Measurements from ENCODE around the gene SORL1. TPM values are rescaled to one million over a fixed set of nuclear protein-coding genes. Genes with fewer than 3 reads are reported as not detected.

SORL1 gene
- polyA plus RNA-seq, 12 donors = 1.6 to 17.6 (median 2.6) TPM; not detected in 1

DNA sequence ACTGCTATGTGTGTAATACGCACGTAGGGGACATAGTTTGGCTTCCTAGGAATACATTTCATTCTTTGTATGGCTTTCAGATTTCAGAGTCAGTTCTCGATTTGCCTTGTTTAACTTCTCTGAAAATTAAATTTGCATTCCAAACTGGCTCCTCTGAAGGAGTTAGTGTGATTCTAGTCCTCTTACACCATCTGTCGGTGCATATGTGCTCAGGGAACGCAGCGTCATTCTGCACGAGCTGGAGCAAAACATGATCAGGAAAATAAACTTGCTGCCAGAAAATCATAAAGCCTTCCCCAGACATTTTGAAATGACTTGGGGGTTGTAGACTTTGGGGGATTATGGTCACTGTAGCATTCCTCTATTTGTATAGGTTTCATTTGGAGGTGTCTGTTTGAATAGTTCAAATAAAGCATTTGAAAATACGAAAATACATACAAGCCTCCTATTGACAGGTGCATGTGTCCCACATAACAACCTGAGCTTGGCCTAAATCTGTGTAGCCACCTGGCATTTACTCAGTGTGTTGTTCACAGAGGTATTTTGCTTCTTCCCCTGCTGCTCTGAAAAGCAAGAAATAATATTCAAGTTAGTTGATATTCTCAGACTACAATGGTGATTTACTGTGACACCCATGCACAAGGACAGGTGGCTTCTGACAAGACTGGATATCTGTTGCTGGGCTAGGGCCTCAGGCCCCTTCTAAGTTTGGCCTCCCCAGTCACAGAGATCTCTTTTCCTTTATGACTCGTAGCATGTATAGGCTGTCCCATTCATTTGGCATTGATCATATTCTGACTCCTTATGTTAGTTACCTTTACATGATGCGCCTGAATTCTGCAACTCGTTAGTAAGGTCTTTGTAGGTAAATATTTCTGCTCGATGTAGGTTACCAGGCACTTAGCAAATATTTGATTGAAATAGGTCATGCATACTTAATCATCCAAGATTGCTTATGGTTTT is 82.3 kb downstream of the SORL1 start:
- DNase-seq = peak; percentile 58

DNA sequence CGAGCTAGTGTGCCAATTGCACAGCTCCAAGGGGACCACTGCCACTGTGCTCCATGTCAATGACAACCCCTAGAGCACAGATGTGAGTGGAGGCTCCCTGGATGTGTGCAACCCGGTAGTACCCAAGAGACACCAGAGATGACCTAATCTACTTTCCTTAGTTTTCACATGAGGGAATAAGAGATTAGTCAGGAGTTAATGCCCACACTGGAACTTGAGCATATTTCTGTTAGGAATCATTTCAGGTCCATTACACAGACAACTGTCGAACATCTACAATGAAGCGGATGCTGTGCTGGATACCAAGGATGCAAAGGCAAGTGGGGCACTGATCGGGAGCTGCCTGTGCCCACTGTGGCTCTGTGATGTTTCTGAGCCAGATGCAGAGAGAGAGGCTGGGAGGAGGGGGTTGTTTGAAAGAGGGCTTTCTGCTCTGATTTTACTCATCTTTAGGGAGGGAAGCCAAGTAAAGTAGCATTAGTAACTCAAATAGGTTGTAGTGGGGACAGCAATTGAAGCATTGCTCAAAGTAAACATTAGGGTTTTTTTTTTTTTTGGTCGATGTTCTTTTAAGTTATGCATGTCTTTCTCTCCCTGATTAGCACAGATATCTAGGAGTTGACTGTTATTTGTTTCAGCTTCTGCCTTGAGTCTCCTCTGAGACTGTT is 83.1 kb downstream of the SORL1 start:
- DNase-seq = no peak

DNA sequence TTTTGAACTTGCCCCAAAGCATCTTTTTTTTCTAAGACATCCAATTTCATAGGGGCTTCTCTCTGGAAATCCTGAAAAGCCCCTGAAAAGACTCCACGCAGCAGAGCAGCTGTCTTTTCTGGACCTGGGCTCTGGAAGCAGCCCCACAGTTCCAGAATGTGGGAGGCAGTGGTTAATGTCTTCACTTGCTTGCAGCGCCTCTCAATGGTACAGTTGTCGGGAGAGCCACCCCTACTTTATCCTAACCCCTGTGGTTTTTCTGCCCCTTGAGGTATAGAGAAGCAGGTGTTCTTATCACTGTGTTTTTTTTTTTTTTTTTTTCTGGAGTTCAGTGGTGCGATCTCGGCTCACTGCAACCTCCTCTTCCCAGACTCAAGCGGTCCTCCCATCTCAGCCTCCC is 84.0 kb downstream of the SORL1 start:
- no peak for DNase-seq

DNA sequence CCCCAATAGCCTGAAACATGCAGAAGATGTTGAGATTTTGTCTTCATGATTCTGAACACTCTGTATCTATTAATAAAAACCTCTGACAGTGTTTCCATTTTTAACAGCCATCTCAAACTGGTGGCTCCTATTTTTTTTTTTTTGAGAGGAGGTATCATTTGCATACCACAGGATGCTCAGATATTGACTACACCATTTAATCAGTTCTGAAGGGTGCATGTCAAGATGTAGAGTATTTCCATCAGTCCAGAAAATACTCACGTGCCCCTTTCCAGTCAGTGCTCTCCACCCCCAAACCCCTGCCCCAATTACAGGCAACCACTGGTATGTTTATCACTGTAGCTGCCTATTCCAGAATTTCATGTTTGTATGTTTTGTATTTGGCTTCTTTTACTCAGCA is 85.9 kb downstream of the SORL1 start:
- no peak for DNase-seq

DNA sequence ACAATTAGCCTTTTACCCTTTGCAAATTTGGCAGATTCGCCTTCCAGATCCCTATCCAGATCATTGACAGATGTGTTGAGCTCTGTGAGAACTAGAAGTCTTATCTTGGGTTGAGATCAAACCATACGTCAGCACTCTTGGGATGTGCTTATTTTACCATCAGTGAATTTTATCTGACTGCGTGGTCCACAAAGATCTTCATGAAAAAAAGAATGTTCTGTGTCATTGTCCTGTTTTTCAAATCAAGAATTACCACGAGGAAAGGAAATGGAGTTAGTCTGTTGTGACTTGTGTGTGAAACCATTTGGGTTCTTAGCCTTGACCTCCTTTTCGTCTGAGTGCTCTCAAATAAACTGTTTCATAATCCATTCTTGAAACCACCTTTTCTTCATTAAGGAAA is 86.9 kb downstream of the SORL1 start:
- no peak for DNase-seq

DNA sequence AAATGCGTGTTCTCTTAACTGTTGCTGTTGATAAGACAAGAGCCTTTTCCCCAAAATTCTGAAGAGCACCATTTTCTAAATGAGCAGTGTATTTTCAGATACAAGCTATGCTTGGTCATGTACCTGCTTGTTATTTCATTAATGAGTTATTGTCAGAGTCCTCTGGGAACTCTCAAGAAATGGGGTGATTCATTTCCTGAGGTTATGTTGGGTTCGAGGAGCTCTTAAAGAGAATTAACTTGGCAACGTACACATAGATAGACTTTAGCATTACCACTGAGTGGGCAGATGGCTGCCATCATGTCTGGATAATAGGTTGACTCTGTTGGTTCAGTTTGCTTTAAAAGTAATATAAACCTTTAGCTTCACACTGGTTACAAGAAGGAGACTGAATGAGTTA is 88.5 kb downstream of the SORL1 start:
- no peak for DNase-seq

DNA sequence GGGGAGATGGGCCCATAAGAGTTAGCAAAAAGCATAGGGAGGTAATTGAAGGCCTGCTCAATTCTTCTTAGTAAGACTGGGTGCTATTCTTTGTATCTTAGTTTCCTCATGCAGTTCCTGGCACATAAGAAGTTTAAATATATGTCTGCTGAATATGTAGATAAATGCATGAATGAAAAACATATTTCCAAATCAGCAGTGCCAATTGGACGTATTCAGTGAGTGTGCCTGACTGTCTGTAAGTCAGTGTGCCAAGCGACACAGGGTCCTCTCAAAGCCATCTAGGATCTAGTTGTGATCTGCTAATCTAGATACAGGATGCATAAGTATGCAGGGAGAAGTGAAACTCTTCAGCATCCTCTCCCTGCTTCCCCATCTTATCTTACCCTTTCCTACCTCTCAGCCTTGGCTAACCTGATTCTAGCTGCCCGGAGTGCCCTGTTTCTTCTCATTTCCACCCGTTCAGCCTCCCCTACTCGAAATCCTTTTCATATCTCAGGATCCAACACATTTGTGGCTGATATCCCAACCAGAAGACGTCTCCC is 91.8 kb downstream of the SORL1 start:
- no peak for DNase-seq

DNA sequence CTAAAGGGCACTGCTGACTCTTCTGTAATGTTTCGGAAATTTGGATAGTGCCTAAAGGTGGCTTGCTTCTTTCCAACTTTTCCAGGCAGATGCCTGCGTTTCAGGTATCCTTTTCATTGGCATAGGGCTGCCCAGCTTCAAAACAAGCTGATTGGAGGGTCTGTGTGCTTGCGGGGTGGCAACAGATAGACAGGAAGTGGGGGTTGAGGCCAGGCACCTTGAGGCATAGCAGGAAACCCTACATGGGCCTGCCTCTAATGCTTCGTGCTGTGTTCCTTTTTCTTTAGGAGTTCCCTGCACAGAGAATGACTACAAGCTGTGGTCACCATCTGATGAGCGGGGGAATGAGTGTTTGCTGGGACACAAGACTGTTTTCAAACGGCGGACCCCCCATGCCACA is 92.8 kb downstream of the SORL1 start:
- DNase-seq = no peak

DNA sequence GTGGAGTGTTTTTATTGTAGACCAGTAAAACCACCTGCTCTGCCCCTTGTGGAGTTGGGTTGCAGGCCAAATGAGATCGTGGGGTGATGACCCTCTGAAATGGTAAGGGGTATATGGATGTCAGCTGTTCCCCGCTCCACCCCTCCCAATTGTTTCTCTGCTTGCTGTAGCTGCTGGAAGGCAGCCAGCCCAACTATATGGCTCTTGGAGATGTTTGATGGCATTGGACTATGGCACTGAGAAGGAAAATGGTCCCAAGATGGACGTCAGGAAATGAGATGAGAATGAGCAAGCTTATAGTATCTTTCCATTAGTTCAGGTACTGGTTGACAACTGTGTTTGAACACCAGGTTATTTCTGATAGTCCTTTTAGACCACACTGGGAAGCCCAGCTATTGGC is 95.5 kb downstream of the SORL1 start:
- no peak for DNase-seq

DNA sequence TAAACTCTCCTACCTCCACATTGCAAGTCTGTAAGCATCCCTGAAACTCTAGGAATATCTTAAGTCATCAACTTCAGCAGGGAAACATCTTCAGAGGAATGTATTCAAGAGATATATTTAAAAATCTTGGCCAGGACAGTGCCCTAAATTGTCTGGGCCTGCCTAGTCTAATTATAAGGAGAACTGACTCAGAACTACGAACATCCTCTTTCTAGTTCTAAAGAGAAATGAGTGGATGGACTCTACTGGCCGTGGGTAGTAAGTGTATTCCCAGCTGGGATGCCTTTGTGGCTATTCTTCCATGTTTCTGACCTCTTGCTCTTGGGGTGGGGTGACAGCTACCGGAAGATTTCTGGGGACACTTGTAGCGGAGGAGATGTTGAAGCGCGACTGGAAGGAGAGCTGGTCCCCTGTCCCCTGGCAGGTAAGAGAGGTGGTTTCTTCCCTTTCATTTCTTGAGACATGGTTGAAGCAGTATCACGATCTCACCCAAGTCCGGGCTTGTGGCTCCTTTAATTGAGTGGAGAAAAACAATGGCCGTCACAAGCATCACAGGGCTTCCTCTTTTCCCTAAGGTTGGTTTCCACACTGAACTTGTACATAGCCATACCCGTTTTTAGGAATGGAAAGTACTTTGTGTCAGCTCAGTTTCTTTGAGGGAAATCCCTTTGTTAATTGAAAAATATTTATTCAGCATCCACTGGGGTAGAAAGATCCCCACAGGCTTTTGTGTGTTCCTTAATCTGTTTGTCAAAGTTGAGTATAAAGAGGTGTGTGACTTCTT is 98.3 kb downstream of the SORL1 start:
- no peak for DNase-seq

DNA sequence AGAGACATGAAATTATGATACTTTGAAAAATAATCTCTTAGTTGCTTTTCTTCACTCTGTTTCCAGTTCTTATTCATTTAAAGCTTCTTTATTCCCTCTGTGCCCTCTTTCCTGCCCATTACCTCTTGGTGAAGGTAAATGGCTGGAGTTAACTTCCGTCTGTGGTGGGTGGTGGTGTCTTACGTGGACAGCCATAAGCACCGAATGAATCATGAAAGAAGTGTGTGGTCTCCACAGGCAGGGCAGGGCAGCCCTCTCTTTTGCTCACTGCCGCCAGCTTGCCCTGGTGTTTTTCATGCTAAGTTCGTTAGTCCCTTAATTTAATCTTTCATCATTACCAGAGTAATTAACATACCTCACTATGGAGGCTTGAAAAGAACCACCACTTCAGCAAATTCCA is 99.3 kb downstream of the SORL1 start:
- no peak for DNase-seq

DNA sequence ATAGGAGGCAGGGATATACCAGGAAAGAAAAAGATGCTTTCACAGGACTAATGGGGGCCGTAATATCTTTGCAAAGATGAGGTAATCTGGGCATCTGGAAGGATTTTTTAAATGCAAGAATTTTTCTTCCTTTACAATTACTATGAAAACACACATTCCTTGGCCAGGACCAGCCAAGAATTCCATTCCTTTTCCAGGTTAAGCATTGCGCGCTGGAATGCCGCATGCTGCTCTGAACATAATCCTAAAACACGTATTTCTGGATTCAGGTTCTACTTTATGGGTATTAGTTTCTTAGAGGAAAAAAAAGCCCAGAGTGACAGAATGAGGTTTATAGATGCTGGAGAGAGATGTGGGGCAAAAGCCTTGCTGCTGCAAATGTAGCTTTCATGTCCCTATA is 100.0 kb downstream of the SORL1 start:
- no peak for DNase-seq

DNA sequence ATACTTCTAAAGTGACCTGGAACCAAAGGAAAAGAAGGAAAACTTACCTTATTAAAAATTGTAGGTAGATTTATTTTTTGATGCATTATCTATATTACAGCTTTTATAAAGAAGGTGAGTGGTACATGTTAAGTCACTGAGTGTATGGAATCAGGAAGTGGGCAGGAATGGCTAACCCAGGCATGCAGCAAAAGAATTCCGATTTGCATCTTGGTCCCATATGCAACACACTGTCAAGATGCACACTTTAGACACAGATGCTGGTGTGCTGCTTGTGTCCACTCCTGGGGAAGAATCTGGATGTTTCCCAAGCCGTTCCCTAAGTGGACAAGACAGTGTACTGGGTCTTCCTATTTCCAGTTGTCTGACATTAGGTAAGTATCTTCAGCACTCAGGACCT is 100.5 kb downstream of the SORL1 start:
- no peak for DNase-seq

DNA sequence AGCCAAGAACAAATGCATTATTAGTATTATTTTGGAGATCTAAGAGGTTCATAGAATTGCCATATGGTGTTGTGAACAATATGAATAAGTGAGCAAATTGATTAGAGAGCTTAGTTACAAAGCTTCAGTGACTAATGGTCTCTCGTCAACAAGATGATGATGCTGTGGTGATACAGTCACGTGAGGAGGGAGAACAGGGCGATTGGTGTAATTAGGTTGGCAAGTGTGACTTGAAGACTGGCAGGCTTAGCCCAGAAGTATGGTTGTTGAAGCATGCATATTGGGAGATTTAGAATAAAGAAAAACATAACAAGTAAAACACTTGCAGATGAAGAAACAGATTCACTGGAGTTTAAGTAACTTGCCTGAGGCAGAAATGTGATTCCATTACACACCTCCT is 101.3 kb downstream of the SORL1 start:
- no peak for DNase-seq

DNA sequence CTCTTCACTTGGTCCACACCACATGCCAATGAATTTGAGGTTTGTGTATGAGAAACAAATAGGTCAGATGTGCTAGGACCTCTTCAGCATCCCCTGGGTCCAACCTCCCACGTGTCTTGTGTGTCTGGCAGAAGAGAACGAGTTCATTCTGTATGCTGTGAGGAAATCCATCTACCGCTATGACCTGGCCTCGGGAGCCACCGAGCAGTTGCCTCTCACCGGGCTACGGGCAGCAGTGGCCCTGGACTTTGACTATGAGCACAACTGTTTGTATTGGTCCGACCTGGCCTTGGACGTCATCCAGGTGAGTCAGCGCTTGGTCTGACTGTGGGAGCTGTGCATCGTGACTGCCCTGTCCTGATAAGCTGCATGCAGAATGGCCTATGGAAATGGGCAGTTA is 101.7 kb downstream of the SORL1 start:
- DNase-seq = no peak

DNA sequence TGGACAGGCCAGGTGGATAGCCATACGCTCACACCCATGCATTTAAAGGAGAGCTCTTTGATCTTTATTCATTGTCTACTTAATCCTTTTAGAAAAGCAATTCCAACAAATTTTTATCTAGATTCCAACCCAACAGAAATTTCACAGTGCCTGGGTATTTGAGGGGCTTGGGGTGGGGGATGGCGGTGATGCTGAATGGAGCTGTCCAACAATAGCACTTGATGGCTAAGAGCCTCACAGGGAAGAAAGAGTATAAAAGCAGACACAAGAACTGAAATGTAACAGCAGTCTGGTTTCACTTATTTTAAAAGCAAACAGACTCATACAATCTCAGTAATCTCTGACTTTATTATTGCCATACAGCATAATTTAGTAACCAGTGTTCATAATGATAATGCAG is 102.4 kb downstream of the SORL1 start:
- DNase-seq = no peak

DNA sequence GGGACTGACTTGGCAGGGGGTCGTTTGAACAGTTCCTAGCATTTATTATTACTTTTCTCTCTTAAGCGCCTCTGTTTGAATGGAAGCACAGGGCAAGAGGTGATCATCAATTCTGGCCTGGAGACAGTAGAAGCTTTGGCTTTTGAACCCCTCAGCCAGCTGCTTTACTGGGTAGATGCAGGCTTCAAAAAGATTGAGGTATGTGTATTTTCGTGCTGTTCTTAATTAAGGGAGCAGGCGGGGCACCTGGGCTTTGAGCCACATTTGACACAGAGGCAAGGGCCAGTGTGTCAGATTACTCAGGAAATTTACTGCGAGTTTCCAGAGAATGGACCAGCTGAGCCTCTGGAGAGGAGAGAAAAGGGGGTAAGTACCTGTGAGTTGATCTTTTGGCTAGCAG is 103.0 kb downstream of the SORL1 start:
- no peak for DNase-seq

DNA sequence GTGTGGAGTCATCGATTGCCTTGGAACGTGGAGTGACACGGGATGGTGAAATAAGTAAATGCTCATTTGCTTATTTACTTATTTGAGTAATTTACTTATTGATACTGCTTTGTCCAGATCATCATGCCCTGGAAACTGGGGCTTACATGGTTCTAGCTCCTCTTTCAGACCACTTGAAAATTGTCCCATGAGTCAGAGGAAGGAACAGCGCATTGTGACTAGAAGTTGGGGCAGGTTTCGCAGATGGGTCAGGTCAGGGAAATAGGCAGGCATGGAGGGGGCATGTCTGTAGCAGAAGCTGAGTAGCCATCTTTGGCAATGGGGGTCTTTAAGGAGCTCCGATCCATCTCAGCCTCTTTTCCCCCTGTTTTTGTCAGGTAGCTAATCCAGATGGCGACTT is 104.8 kb downstream of the SORL1 start:
- no peak for DNase-seq

DNA sequence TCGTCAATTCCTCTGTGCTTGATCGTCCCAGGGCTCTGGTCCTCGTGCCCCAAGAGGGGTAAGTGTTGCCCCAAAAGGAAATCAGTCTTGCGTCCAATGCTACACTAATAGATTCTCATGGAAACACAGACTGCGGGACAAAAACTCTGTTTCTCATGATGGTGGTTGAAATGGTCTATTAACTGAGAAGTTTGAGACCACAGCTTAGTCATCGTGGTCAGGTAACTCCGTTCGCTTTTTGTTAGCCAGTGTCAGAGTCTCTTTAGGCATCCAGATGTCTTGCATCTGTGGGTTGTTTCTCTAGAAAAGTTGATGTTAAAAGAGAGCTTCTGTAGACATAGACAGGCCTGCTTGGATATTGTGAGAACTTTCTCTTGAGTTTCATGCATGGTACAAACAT is 105.2 kb downstream of the SORL1 start:
- no peak for DNase-seq

DNA sequence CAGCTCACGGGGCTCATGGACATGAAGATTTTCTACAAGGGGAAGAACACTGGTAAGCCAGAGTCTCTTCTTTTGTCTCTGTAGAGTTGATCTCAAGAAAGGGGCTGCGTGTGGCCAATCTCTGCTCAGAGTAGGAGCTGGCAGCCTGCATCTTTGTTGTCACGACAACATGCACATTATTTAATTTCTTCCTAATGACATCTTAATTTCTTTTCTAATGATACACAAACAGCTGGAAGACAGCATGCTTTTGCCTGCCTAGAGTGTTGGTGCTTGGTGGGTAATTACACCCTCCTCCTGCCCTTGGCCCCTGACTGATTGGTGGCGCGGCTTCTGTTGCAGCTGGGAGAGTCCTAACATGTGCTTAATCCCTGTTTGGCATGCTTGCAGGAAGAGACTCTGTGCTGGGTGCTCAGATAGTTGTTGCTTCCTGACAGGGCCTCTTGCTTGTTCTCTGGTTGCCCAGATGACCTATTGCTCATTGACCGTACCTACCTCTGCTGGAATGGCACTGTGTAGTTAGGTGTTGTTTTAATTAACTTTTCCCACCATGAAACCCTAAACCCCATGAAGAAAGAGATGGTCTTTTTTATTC is 107.6 kb downstream of the SORL1 start:
- no peak for DNase-seq

DNA sequence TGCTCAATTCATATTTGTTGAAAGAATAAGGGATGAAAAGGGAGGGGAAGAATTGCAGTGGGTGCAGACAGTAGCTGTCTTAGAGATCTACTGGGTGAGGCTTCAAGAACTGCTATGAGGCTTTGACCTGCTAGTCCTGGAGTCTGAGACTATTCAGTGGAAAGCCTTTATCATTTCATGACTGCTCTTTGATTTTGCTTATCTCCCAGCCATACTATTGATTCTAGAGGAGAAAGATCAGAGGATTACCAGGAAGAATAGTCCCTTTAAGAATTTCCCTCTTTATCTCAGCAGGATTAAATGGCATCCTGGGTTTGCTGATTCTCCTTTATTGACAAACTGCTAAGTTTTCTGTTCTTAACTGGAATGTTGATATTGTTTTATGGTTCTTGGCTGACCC is 108.1 kb downstream of the SORL1 start:
- DNase-seq = no peak

DNA sequence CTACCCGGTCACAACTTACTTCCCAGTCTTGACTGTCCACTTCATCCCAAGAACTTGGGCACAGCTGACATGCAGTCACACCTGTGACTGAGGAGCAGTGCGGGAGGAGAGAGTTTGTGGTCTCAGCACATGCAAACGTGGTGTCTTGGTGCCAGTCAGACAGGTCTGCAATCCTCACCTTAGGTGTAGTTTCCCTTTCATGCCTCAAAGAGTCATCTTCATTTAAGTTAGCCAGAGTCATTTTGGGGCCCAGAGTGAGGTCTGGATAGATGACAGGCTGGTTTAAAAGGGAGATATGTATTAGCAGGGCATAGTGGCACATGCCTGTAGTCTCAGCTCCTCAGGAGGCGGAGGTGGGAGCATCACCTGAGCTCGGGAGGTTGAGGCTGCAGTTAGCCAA is 109.1 kb downstream of the SORL1 start:
- no peak for DNase-seq
